ENCODE data around the gene GARNL3.

GRCh38 chr9:127293328-127293727 is 28.8 kb downstream of the GARNL3 start:
- TF ChIP-seq REST (IDR thresholded peaks at IDR 0.05; ENCODE audit: insufficient read depth in 1 of 2, low read depth in 2 of 2, low read length in 2 of 2), result no peak
- TF ChIP-seq POLR2AphosphoS5 (IDR thresholded peaks at IDR 0.05; ENCODE audit: low read depth, low read length), result no peak

Measured in PFSK-1 (cell line).